Colonic mucosa (tissue), 4 donors: ENCODE results near the gene PDIA6. TPM values are rescaled to one million over a fixed set of nuclear protein-coding genes. Genes with fewer than 3 reads are reported as not detected.

Experiments
- DNase-seq: peaks from one replicate; pipeline ENCODE4 v3.0.0-alpha.2; 2020
- H3K27ac ChIP-seq: fragments of 200-600 bp; one replicate; pipeline ENCODE4 v1.8.0; 2021
- H3K27me3 ChIP-seq: fragments of 200-600 bp; one replicate; pipeline ENCODE4 v1.8.0; 2021
- H3K36me3 ChIP-seq: fragments of 200-600 bp; one replicate; pipeline ENCODE4 v1.8.0; 2021
- H3K4me1 ChIP-seq: fragments of 200-600 bp; one replicate; pipeline ENCODE4 v1.8.0; 2021; ENCODE audit warnings: mild to moderate bottlenecking
- H3K4me3 ChIP-seq: fragments of 200-600 bp; one replicate; pipeline ENCODE4 v1.8.0; 2021
- H3K9ac ChIP-seq, 2 donors: one replicate each; pipeline ENCODE4 v1.7.0; 2013; ENCODE audit warnings: control low read depth in 2 of 2, low read depth in 2 of 2, low read length in 2 of 2
- H3K9me3 ChIP-seq: fragments of 200-600 bp; one replicate; pipeline ENCODE4 v1.8.0; 2021
- CTCF ChIP-seq: fragments of 200-600 bp; IDR thresholded peaks from one replicate; pipeline ENCODE4 v1.8.0; 2022; ENCODE audit warnings: antibody characterized with exemption, mild to moderate bottlenecking
- intact Hi-C: fragments of 100-400 bp; cut with DNase I; formaldehyde crosslinking; loops from one replicate; pipeline ENCODE4 v1.14.1; 2022
- total RNA-seq, 2 donors: library from RNA; stranded (reverse); fragmentation: NEBNext Ultra II Directional in 1 of 2; extraction: Animal tissue kit (Norgen Biotek cat#: 25700) in 1 of 2; gene quantifications; one replicate each; pipeline ENCODE4 v1.2.1, GENCODE V29; 2021
- donor health status: healthy.
- donor health status: DM: no; HTN: no; CAD: no.
- donor health status: DM: no; HTN: no; CAD: no.

Gene PDIA6
- total RNA-seq, 2 donors from 2014 or later, result 180 to 347 TPM

DNA sequence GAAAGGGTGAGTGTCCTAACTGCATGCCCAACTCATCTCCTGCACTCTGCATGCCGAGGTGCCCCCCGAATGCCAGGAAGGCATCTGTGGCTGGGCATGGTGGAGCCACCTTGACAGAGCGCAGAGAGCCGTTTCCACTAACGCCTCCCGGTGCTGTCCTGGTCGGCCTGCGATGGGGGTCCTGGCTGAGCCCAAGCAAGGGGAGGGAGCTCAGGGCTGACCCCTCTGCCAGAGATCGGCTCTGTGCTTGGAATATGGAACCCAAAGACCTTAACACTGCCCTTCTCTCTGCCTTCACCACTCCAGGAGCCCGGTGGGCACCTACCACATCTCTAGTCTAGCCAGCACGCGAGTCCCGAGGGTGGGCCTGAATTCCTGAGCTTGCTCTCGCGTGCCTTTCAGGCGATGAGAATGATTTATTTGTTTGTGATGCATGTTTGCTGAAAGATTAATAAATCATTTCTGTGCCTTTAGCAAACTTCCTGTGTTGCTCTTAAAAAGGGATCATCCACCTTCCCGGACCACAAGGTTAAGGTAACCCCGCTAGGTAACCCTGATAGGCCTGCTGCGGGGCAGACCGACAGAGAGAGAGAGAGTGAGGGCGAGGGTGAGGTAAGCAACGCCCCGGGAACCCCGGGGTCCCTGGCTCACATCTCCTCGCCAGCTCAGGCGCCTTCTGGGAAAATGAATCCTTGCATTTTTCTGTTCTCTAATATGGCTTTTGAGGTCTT, 35.3 kb downstream of the PDIA6 start:
- no peak for DNase-seq
- Histone ChIP-seq H3K27me3 (no peaks in the 10 kb centered on the region), H3K36me3 (no peaks in the 10 kb centered on the region), H3K4me3 (no peak overlapping the region), H3K27ac (no peak overlapping the region), H3K4me1 (no peaks in the 10 kb centered on the region), H3K9me3 (no peaks in the 10 kb centered on the region), H3K9ac (no peak overlapping the region)
- no peak for TF ChIP-seq CTCF
- intact Hi-C loops, result no loop called here

DNA sequence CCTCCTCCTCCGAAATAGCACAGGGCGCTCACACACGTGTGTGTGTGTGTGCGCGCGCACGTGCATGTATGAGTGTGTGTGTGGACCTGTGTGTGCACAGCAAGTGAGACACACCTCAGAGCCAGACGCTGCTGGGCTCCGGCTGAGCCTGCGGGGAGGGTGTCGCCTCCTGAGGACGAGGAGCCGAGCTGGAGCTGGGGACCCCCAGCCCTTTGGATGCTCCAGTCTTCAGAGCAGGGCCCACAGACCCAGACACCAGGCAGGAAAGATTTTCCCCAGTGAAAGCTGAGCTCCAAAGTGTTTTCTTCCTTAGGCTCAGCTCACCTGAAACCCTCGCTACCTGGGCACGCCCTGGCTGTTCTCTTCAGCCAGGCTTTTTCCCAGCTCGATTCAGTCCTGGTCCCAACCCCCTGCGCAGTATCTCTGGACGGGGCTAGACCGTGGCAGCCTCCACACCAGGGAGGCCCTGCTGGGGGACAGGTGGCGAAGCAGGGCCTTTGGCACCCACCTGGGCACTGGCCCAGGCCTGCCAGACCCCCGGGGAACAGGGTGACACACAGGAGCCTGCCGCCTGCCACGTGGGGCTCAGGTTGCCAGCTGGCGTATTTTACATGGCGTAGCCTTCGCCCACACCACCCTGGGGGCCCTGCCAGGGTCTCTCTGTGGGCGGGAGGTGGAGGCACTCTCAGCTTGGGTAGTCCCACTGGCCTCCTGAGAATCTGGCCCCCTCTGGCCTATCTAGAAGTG, 36.2 kb downstream of the PDIA6 start:
- no peaks in the 10 kb centered on the region for H3K9me3 ChIP-seq
- DNase-seq, result no peak
- no peak overlapping the region for H3K4me3 ChIP-seq
- H3K4me1 ChIP-seq, result no peaks in the 10 kb centered on the region
- no peaks in the 10 kb centered on the region for H3K36me3 ChIP-seq
- intact Hi-C loops, result no loop called here
- TF ChIP-seq CTCF, result no peak
- H3K27me3 ChIP-seq, result no peaks in the 10 kb centered on the region
- no peak overlapping the region for H3K27ac ChIP-seq
- H3K9ac ChIP-seq, result no peak overlapping the region

DNA sequence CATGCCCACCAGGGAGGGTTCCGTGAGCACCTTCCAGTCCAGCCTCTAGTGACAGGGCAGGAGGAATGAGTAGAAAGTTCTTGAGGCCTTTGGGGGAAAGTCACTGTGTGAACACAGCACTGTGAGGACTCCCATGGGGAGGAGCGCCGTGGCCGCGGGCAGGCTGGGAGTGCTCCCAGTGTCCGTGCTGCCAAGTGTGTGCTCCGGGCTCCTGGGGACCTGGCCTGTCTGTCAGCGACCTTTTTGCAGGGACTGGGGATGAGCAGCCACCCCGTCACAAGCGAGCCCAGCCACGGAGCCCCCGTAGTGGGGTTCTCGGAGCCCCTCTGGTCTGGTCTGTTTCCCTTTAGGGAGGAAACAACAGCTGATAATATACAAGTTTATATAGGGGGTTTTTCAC, 36.8 kb downstream of the PDIA6 start:
- H3K27ac ChIP-seq, result no peak overlapping the region
- DNase-seq, result no peak
- intact Hi-C loops, result no loop called here
- TF ChIP-seq CTCF, result no peak
- H3K4me3 ChIP-seq, result no peak overlapping the region
- H3K27me3 ChIP-seq, result no peaks in the 10 kb centered on the region
- H3K36me3 ChIP-seq, result no peaks in the 10 kb centered on the region
- no peaks in the 10 kb centered on the region for H3K9me3 ChIP-seq
- H3K9ac ChIP-seq, result no peak overlapping the region
- no peaks in the 10 kb centered on the region for H3K4me1 ChIP-seq

- H3K27ac ChIP-seq, result no peak overlapping the region
Measured at GRCh38 chr2:10775021-10775780, 37.4 kb downstream of the PDIA6 start.

More at GRCh38 chr2:10775021-10775780, 37.4 kb downstream of the PDIA6 start:
- H3K4me1 ChIP-seq, result no peaks in the 10 kb centered on the region
- H3K9ac ChIP-seq, result no peak overlapping the region
- no peak for TF ChIP-seq CTCF
- no peaks in the 10 kb centered on the region for H3K27me3 ChIP-seq
- no peak for DNase-seq
- H3K4me3 ChIP-seq, result no peak overlapping the region
- no peaks in the 10 kb centered on the region for H3K9me3 ChIP-seq
- no peaks in the 10 kb centered on the region for H3K36me3 ChIP-seq
- intact Hi-C loops, result no loop called here
